SH-SY5Y (cell line): ENCODE measurements around the gene DNAJC30.

Experiments used
- GATA2 ChIP-seq: IDR thresholded peaks from 2 replicates; pipeline ENCODE4 v1.6.1; 2011; ENCODE audit warnings: mild to moderate bottlenecking, low read depth, low read length
- GATA3 ChIP-seq: IDR thresholded peaks from 2 replicates; pipeline ENCODE4 v1.6.1; 2011; ENCODE audit warnings: low read depth, mild to moderate bottlenecking, low read length, moderate library complexity

DNA sequence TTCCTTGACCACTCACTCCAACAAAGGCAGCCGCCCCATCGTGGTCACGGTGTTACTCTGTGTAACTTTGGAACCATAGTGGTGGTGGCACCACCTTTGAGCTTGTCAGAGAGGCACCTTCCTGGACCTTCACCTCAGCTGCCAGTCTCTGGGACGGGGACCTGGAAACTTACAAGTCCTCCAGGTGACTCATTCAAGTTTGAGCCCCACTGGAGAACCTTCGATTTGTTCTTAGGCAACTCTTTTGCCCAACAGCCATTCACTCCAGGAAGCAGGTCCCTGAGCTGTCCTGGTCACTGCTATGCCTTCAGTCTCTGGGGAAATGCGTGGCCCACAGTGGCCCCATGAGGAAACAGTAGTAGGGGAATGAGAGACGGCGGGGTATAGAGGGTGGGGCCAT, 19.0 kb upstream of the DNAJC30 start:
- TF ChIP-seq GATA2, result no peak
- TF ChIP-seq GATA3, result no peak
